Stimulated activated CD8-positive, alpha-beta memory T cell treated with anti-CD3 and anti-CD28 coated beads, Interleukin-15, amount 100 ng/mL, for 4 hours (primary cell): ENCODE measurements around the gene ZNF793.

Source experiments
- DNase-seq, 2 donors: peaks; one replicate each; pipeline ENCODE4 v3.0.0-alpha.2; 2020; ENCODE audit warnings: low read depth in 2 of 2

ZNF793 gene

GRCh38 chr19:37506387-37507166, at the start of gene ZNF793:
ZNF793 (plus strand) TSS chr19:37506939; CDS start chr19:37523440, 16,501 bp downstream.
- DNase-seq: peak; percentile 65 to 69

GRCh38 chr19:37466277-37466797, 40.4 kb upstream of the ZNF793 start:
- DNase-seq: no peak

GRCh38 chr19:37466798-37467607, 39.7 kb upstream of the ZNF793 start, which contains the start of gene ZNF569:
ZNF569 (minus strand) TSS chr19:37467444; CDS start chr19:37444921, 22,523 bp downstream.
- DNase-seq: peak; percentile 73 to 75

GRCh38 chr19:37467608-37468090, 39.1 kb upstream of the ZNF793 start:
- no peak for DNase-seq

GRCh38 chr19:37468961-37469777, 37.6 kb upstream of the ZNF793 start, which contains the start of gene ZNF570:
ZNF570 (plus strand) TSS chr19:37469356; CDS start chr19:37470355, 999 bp downstream.
- DNase-seq: peak; percentile 76 to 83

GRCh38 chr19:37470216-37470615, 36.5 kb upstream of the ZNF793 start:
- no peak for DNase-seq

GRCh38 chr19:37472165-37472564, 34.6 kb upstream of the ZNF793 start:
- DNase-seq: no peak

- no peak for DNase-seq
Observed at GRCh38 chr19:37484406-37485168, 22.2 kb upstream of the ZNF793 start.

GRCh38 chr19:37492213-37492612, 14.5 kb upstream of the ZNF793 start:
- no peak for DNase-seq

- peak in 1 of 2 donors; percentile 48 for DNase-seq
Observed at GRCh38 chr19:37505958-37506386, 767 bp upstream of the ZNF793 start.

GRCh38 chr19:37507167-37507464, 377 bp downstream of the ZNF793 start:
- no peak for DNase-seq

- no peak for DNase-seq
Observed at GRCh38 chr19:37511186-37511585, 4.4 kb downstream of the ZNF793 start.

GRCh38 chr19:37511821-37512220, 5.1 kb downstream of the ZNF793 start:
- no peak for DNase-seq

GRCh38 chr19:37513397-37513796, 6.7 kb downstream of the ZNF793 start:
- no peak for DNase-seq

GRCh38 chr19:37519890-37520289, 13.2 kb downstream of the ZNF793 start:
- DNase-seq: no peak

GRCh38 chr19:37537391-37537947, 30.7 kb downstream of the ZNF793 start:
- no peak for DNase-seq

- DNase-seq: peak in 1 of 2 donors; percentile 4
Observed at GRCh38 chr19:37551129-37551993, 44.6 kb downstream of the ZNF793 start.

- DNase-seq: no peak
Observed at GRCh38 chr19:37563518-37563917, 56.8 kb downstream of the ZNF793 start.

GRCh38 chr19:37564624-37565369, 58.1 kb downstream of the ZNF793 start:
- DNase-seq: no peak
